NCI-H2081 treated with DMSO at 0.1 percent for 48 hours (cell line): ENCODE results near the gene ARL2BP.
"Not testable (repeated sequence)": the region's sequence is repeated elsewhere in the genome, so short reads cannot be mapped to it uniquely, and the experiment has no call there.

Source experiments
- DNase-seq: peaks from one replicate; lab custom pipeline; 2025; lab: John Stamatoyannopoulos, UW

Gene ARL2BP

GRCh38 chr16:57263541-57264351 is 18.7 kb downstream of the ARL2BP start:
- DNase-seq: no peak

GRCh38 chr16:57264381-57264780 is 19.3 kb downstream of the ARL2BP start:
- DNase-seq: no peak

GRCh38 chr16:57264950-57265371 is 19.9 kb downstream of the ARL2BP start:
- DNase-seq: no peak

GRCh38 chr16:57265850-57266530 is 20.9 kb downstream of the ARL2BP start:
- no peak for DNase-seq

- DNase-seq: no peak
Measured at GRCh38 chr16:57266531-57267260, 21.6 kb downstream of the ARL2BP start.

- not testable (repeated sequence) for DNase-seq
Measured at GRCh38 chr16:57267343-57267742, 22.3 kb downstream of the ARL2BP start.

- DNase-seq: no peak
Measured at GRCh38 chr16:57268804-57269800, 24.0 kb downstream of the ARL2BP start.

GRCh38 chr16:57270221-57271062 is 25.4 kb downstream of the ARL2BP start:
- no peak for DNase-seq

GRCh38 chr16:57271063-57271345 is 25.9 kb downstream of the ARL2BP start:
- no peak for DNase-seq

GRCh38 chr16:57271867-57272495 is 26.9 kb downstream of the ARL2BP start:
- DNase-seq: no peak

GRCh38 chr16:57273359-57273758 is 28.3 kb downstream of the ARL2BP start:
- DNase-seq: no peak

- DNase-seq: no peak
Measured at GRCh38 chr16:57273826-57274225, 28.8 kb downstream of the ARL2BP start.

GRCh38 chr16:57275946-57276345 is 30.9 kb downstream of the ARL2BP start:
- not testable (repeated sequence) for DNase-seq

- DNase-seq: no peak
Measured at GRCh38 chr16:57276596-57276995, 31.5 kb downstream of the ARL2BP start.

- no peak for DNase-seq
Measured at GRCh38 chr16:57277586-57277985, 32.5 kb downstream of the ARL2BP start.

- DNase-seq: no peak
Measured at GRCh38 chr16:57278494-57278893, 33.4 kb downstream of the ARL2BP start.

GRCh38 chr16:57279780-57280638 is 35.0 kb downstream of the ARL2BP start:
- DNase-seq: no peak

- no peak for DNase-seq
Measured at GRCh38 chr16:57281791-57282190, 36.7 kb downstream of the ARL2BP start.

- DNase-seq: no peak
Measured at GRCh38 chr16:57282510-57283213, 37.6 kb downstream of the ARL2BP start.
